A673 (cell line): ENCODE data around the gene TNFSF10. TPM values are rescaled to one million over a fixed set of nuclear protein-coding genes. Genes with fewer than 3 reads are reported as not detected.

Experiments
- BruUV-seq: library from RNA; stranded (reverse); fragments of 400-500 nt; replicated peaks from 2 replicates; lab custom pipeline; 2021; lab: Mats Ljungman, UMichigan
- CTCF ChIA-PET: fragments of 300-600 bp; sonication (Branson Sonifier 250); formaldehyde crosslinking; loops from one replicate; lab custom pipeline; 2022; ENCODE audit warnings: antibody characterized with exemption; lab: Charles Lee
- POLR2A ChIA-PET: fragments of 300-600 bp; sonication (Branson Sonifier 250); formaldehyde crosslinking; loops from one replicate; lab custom pipeline; 2022; ENCODE audit warnings: antibody characterized with exemption; ENCODE audit not compliant: low non-redundant PET; lab: Charles Lee
- DNase-seq: peaks from one replicate; pipeline ENCODE4 v3.0.0-alpha.2; 2015; ENCODE audit warnings: low spot score
- H3K27ac ChIP-seq: fragments of 200-600 bp; sonication (generic); 2 replicates; pipeline ENCODE4 v1.5.1; 2016; ENCODE audit warnings: mixed run types, low read depth, mild to moderate bottlenecking, mixed read lengths, antibody characterized with exemption, low read length; ENCODE audit not compliant: poor library complexity, severe bottlenecking
- H3K27me3 ChIP-seq: fragments of 200-600 bp; sonication (generic); replicated peaks from 2 replicates; pipeline ENCODE4 v1.6.1; 2017; ENCODE audit warnings: mixed run types, low read depth, mild to moderate bottlenecking, mixed read lengths, antibody characterized with exemption, low read length; ENCODE audit not compliant: insufficient read depth, poor library complexity
- H3K36me3 ChIP-seq: fragments of 200-600 bp; sonication (generic); 2 replicates; pipeline ENCODE4 v1.6.1; 2016; ENCODE audit warnings: mixed run types, mild to moderate bottlenecking, mixed read lengths, antibody characterized with exemption, low read length; ENCODE audit not compliant: insufficient read depth, poor library complexity, severe bottlenecking
- H3K4me1 ChIP-seq: fragments of 200-600 bp; sonication (generic); 2 replicates; pipeline ENCODE4 v1.6.1; 2017; ENCODE audit warnings: mixed run types, mild to moderate bottlenecking, mixed read lengths, antibody characterized with exemption, low read length; ENCODE audit not compliant: insufficient read depth, poor library complexity, severe bottlenecking
- H3K4me3 ChIP-seq: fragments of 200-600 bp; sonication (generic); 2 replicates; pipeline ENCODE4 v1.5.1; 2016; ENCODE audit warnings: low read depth, mixed run types, mild to moderate bottlenecking, mixed read lengths, low read length; ENCODE audit not compliant: poor library complexity, severe bottlenecking
- H3K9me3 ChIP-seq: fragments of 200-600 bp; sonication (generic); 2 replicates; pipeline ENCODE4 v1.6.1; 2016; ENCODE audit warnings: mixed run types, low read depth, mild to moderate bottlenecking, mixed read lengths, antibody characterized with exemption, low read length; ENCODE audit not compliant: poor library complexity, severe bottlenecking
- EZH2 ChIP-seq: fragments of 200-600 bp; sonication (generic); IDR thresholded peaks from 2 replicates; pipeline ENCODE4 v1.6.1; 2017; ENCODE audit warnings: borderline replicate concordance, low read depth, mild to moderate bottlenecking, mixed read lengths, antibody characterized with exemption, low read length; ENCODE audit not compliant: poor library complexity, severe bottlenecking
- intact Hi-C: fragments of 100-400 bp; cut with micrococcal nuclease; formaldehyde crosslinking; loops from one replicate; pipeline ENCODE4 v1.10.0; 2022; ENCODE audit not compliant: unreplicated experiment
- total RNA-seq: library from RNA; stranded (reverse); gene quantifications from 2 replicates; pipeline ENCODE4 v1.2.3, GENCODE V29; 2021
- TF ChIP-seq, protein P1 (sequence below): fragments of 300-800, 200-600 bp; sonication (generic); conservative IDR thresholded peaks from 2 replicates; pipeline ENCODE4 v1.5.1; 2017; ENCODE audit warnings: low read depth, mild to moderate bottlenecking, antibody characterized with exemption, low read length, moderate library complexity, mixed read lengths

Gene TNFSF10
- total RNA-seq, 1 experiment from 2014 or later, result not detected

DNA sequence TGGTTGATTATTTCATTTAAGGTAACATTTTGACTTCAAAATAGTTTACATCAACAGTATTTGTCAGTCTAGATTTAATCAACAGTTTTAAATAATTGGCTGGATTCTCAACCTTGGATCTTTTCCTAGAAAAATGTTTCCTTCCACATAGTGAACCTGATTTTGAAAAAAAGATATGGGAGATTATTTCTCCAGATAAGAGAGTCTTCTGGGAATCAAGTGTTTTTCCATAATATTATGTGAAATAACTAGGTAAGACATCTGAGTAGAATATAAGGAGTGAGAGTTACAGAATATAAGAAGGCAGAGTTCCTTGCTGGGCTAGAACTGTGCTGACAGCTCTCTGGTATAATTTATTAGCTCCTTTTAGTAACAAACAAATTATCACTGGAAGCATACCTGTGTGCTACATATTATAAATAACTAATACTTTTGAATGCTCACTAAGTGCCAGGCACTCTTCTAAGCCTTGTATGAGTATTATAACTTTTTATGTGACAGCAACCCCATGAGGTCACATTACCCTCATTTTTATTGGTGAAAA, 18.8 kb upstream of the TNFSF10 start:
- DNase-seq, result no peak
- H3K4me1 ChIP-seq, result no peaks in the 10 kb centered on the region
- intact Hi-C loops, result no loop called here
- no TSS peak for BruUV-seq
- H3K9me3 ChIP-seq, result no peaks in the 10 kb centered on the region
- H3K36me3 ChIP-seq, result no peaks in the 10 kb centered on the region
- POLR2A ChIA-PET, result no interaction called here
- TF ChIP-seq EZH2, result no peak
- TF ChIP-seq, protein P1, sequence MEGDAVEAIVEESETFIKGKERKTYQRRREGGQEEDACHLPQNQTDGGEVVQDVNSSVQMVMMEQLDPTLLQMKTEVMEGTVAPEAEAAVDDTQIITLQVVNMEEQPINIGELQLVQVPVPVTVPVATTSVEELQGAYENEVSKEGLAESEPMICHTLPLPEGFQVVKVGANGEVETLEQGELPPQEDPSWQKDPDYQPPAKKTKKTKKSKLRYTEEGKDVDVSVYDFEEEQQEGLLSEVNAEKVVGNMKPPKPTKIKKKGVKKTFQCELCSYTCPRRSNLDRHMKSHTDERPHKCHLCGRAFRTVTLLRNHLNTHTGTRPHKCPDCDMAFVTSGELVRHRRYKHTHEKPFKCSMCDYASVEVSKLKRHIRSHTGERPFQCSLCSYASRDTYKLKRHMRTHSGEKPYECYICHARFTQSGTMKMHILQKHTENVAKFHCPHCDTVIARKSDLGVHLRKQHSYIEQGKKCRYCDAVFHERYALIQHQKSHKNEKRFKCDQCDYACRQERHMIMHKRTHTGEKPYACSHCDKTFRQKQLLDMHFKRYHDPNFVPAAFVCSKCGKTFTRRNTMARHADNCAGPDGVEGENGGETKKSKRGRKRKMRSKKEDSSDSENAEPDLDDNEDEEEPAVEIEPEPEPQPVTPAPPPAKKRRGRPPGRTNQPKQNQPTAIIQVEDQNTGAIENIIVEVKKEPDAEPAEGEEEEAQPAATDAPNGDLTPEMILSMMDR, result no peak
- no peak overlapping the region for H3K4me3 ChIP-seq
- CTCF ChIA-PET, result interaction anchor here (0.6 kb wide), 1 partner anchor 127 kb away, joined by 3 read pairs; no protein-coding TSS in a partner anchor
- no peaks in the 10 kb centered on the region for H3K27me3 ChIP-seq
- no peak overlapping the region for H3K27ac ChIP-seq

GRCh38 chr3:172540049-172540448, 16.8 kb upstream of the TNFSF10 start:
- no peak overlapping the region for H3K27ac ChIP-seq
- no peak for DNase-seq
- H3K4me1 ChIP-seq, result no peaks in the 10 kb centered on the region
- H3K4me3 ChIP-seq, result no peak overlapping the region
- intact Hi-C loops, result no loop called here
- no peaks in the 10 kb centered on the region for H3K9me3 ChIP-seq
- H3K27me3 ChIP-seq, result no peaks in the 10 kb centered on the region
- H3K36me3 ChIP-seq, result no peaks in the 10 kb centered on the region
- ChIA-PET POLR2A (no interaction called here), CTCF (no interaction called here)
- BruUV-seq, result no TSS peak
- TF ChIP-seq, protein P1, result no peak
- no peak for TF ChIP-seq EZH2

- no peak for TF ChIP-seq EZH2
- DNase-seq, result no peak
- Histone ChIP-seq H3K4me1 (no peaks in the 10 kb centered on the region), H3K9me3 (no peaks in the 10 kb centered on the region), H3K27ac (no peak overlapping the region), H3K27me3 (no peaks in the 10 kb centered on the region), H3K4me3 (no peak overlapping the region), H3K36me3 (no peaks in the 10 kb centered on the region)
- POLR2A ChIA-PET, result no interaction called here
- CTCF ChIA-PET, result no interaction called here
- intact Hi-C loops, result no loop called here
- BruUV-seq, result no TSS peak
These were observed 16.0 kb upstream of the TNFSF10 start for GRCh38 chr3:172539273-172539672.
